IMR-90 (cell line): ENCODE data around the gene MPG. TPM values are rescaled to one million over a fixed set of nuclear protein-coding genes. Genes with fewer than 3 reads are reported as not detected.

Experiments
- ATAC-seq: fragments of 200-7000 bp; cut with Tn5 transposase; 2 replicates; pipeline ENCODE4 v1.9.1; 2020; ENCODE audit warnings: low read depth, mild to moderate bottlenecking, moderate library complexity
- BruUV-seq: library from RNA; stranded (reverse); fragments of 400-500 nt; replicated peaks from 2 replicates; lab custom pipeline; 2021; lab: Mats Ljungman, UMichigan
- CTCF ChIA-PET: fragments of 300-600 bp; formaldehyde crosslinking; extraction: SDS; loops from one replicate; lab custom pipeline; 2021; ENCODE audit warnings: antibody characterized with exemption; lab: Yijun Ruan, JAX
- POLR2A ChIA-PET: fragments of 300-600 bp; sonication (Branson Sonifier 250); formaldehyde crosslinking; loops from one replicate; lab custom pipeline; 2022; ENCODE audit warnings: antibody characterized with exemption; ENCODE audit not compliant: unreplicated experiment; lab: Charles Lee
- DNase-seq: peaks from one replicate; pipeline ENCODE4 v3.0.0; 2013
- H2AFZ ChIP-seq: replicated peaks from 2 replicates; pipeline ENCODE3; 2013; ENCODE audit warnings: low read length, mild to moderate bottlenecking; ENCODE audit not compliant: poor library complexity
- H2AK5ac ChIP-seq: 2 replicates; pipeline ENCODE4 v1.6.1; 2013; ENCODE audit warnings: low read depth, low read length, inconsistent platforms
- H2AK9ac ChIP-seq: replicated peaks from 2 replicates; pipeline ENCODE3; 2013; ENCODE audit warnings: mild to moderate bottlenecking, low read depth, low read length, moderate library complexity; ENCODE audit not compliant: poor library complexity
- H2BK120ac ChIP-seq: 2 replicates; pipeline ENCODE4 v1.6.1; 2013; ENCODE audit warnings: low read depth, low read length, inconsistent platforms
- H2BK15ac ChIP-seq: 3 replicates; pipeline ENCODE4 v1.6.1; 2013; ENCODE audit warnings: low read depth, low read length, inconsistent platforms
- H2BK20ac ChIP-seq: 2 replicates; pipeline ENCODE4 v1.6.1; 2013; ENCODE audit warnings: low read depth, mild to moderate bottlenecking, inconsistent platforms, low read length, moderate library complexity
- H2BK5ac ChIP-seq: 2 replicates; pipeline ENCODE4 v1.6.1; 2013; ENCODE audit warnings: mild to moderate bottlenecking, low read depth, low read length, inconsistent platforms; ENCODE audit not compliant: poor library complexity, severe bottlenecking
- H3K14ac ChIP-seq: replicated peaks from 2 replicates; pipeline ENCODE4 v1.6.1; 2013; ENCODE audit warnings: low read depth, low read length, inconsistent platforms
- H3K18ac ChIP-seq: 2 replicates; pipeline ENCODE4 v1.6.1; 2013; ENCODE audit warnings: low read depth, low read length, control low read depth
- H3K23ac ChIP-seq: 2 replicates; pipeline ENCODE4 v1.6.1; 2013; ENCODE audit warnings: low read depth, low read length, inconsistent platforms
- H3K27ac ChIP-seq: 2 replicates; pipeline ENCODE4 v1.5.1; 2013; ENCODE audit warnings: mild to moderate bottlenecking, control low read depth, low read length; ENCODE audit not compliant: insufficient read depth
- H3K27me3 ChIP-seq: 2 replicates; pipeline ENCODE4 v1.6.1; 2013; ENCODE audit warnings: low read length; ENCODE audit not compliant: control insufficient read depth, insufficient read depth
- H3K36me3 ChIP-seq: 2 replicates; pipeline ENCODE4 v1.6.1; 2013; ENCODE audit warnings: low read length, mixed read lengths; ENCODE audit not compliant: control insufficient read depth, insufficient read depth
- H3K4ac ChIP-seq: 2 replicates; pipeline ENCODE4 v1.6.1; 2013; ENCODE audit warnings: low read depth, low read length, inconsistent platforms
- H3K4me1 ChIP-seq: 2 replicates; pipeline ENCODE4 v1.6.1; 2013; ENCODE audit warnings: low read length, mixed read lengths; ENCODE audit not compliant: control insufficient read depth, insufficient read depth
- H3K4me2 ChIP-seq: 2 replicates; pipeline ENCODE4 v1.6.1; 2013; ENCODE audit warnings: low read depth, mild to moderate bottlenecking, control low read depth, low read length, moderate library complexity
- H3K4me3 ChIP-seq: 2 replicates; pipeline ENCODE4 v1.5.1; 2013; ENCODE audit warnings: low read depth, mild to moderate bottlenecking, control low read depth, low read length, moderate library complexity; ENCODE audit not compliant: insufficient read depth
- H3K56ac ChIP-seq: 2 replicates; pipeline ENCODE4 v1.6.1; 2013; ENCODE audit warnings: low read length, inconsistent platforms; ENCODE audit not compliant: insufficient read depth; ENCODE audit errors: extremely low read depth
- H3K79me1 ChIP-seq, 2 experiments: 2 replicates each; pipeline ENCODE4 v1.6.1; 2013; ENCODE audit warnings: low read length in 2 of 2, inconsistent platforms in 1 of 2, low read depth in 1 of 2
- H3K9ac ChIP-seq: 2 replicates; pipeline ENCODE4 v1.6.1; 2013; ENCODE audit warnings: low read depth, low read length, control low read depth
- H3K9me1 ChIP-seq: 2 replicates; pipeline ENCODE4 v1.6.1; 2013; ENCODE audit warnings: low read length, inconsistent platforms; ENCODE audit not compliant: insufficient read depth
- H3K9me3 ChIP-seq: 2 replicates; pipeline ENCODE4 v1.6.1; 2013; ENCODE audit warnings: low read length; ENCODE audit not compliant: control insufficient read depth, insufficient read depth
- H4K20me1 ChIP-seq: 2 replicates; pipeline ENCODE4 v1.6.1; 2013; ENCODE audit warnings: low read length, inconsistent platforms; ENCODE audit not compliant: insufficient read depth
- H4K5ac ChIP-seq: 2 replicates; pipeline ENCODE4 v1.6.1; 2013; ENCODE audit warnings: mild to moderate bottlenecking, low read depth, low read length, control low read depth
- H4K8ac ChIP-seq, 2 experiments: 2 replicates each; pipeline ENCODE4 v1.6.1; 2013; ENCODE audit warnings: low read depth in 2 of 2, low read length in 2 of 2, control low read depth in 1 of 2, inconsistent platforms in 1 of 2
- H4K91ac ChIP-seq: 2 replicates; pipeline ENCODE4 v1.6.1; 2013; ENCODE audit warnings: low read depth, low read length, inconsistent platforms; ENCODE audit not compliant: insufficient read depth
- MAZ ChIP-seq: IDR thresholded peaks from 2 replicates; pipeline ENCODE4 v1.6.1; 2012; ENCODE audit warnings: low read depth, mild to moderate bottlenecking, low read length, improper control_type of control experiment, moderate library complexity, borderline replicate concordance
- RAD21 ChIP-seq: IDR thresholded peaks from 2 replicates; pipeline ENCODE4 v1.6.1; 2012; ENCODE audit warnings: low read length, improper control_type of control experiment
- SMC3 ChIP-seq: fragments of 150-350 bp; IDR thresholded peaks from 2 replicates; pipeline ENCODE4 v1.6.1; 2016; ENCODE audit warnings: low read depth, mild to moderate bottlenecking, antibody characterized with exemption, low read length, moderate library complexity
- WGBS, 2 experiments: methylation state at CpG; one replicate each; pipeline versions ENCODE4 v1.1.5 to v1.1.7; 2013; ENCODE audit warnings: missing lambda C conversion rate in 2 of 2; ENCODE audit not compliant: insufficient read length in 1 of 2; ENCODE audit errors: extremely low coverage in 2 of 2; 5-methylcytosine and 5-hydroxymethylcytosine counted together
- dilution Hi-C: fragments of 300-500 bp; cut with HindIII; formaldehyde crosslinking; loops from one replicate; pipeline ENCODE4 v1.14.3; 2018; ENCODE audit warnings: low sequenced_read_pairs; ENCODE audit not compliant: unreplicated experiment
- in situ Hi-C: fragments of 300-500 bp; cut with MboI; formaldehyde crosslinking; loops from 3 replicates; pipeline ENCODE4 v1.14.3; 2019; ENCODE audit warnings: low sequenced_read_pairs, inconsistent platforms, mixed read lengths
- intact Hi-C: fragments of 100-400 bp; cut with micrococcal nuclease; formaldehyde crosslinking; loops from 2 replicates; pipeline ENCODE4 v1.10.0; 2022
- polyA plus RNA-seq, 3 experiments: library from polyadenylated mRNA; depleted of rRNA; stranded (reverse); fragments of >200 nt; gene quantifications; 2 replicates each; pipeline ENCODE4 v1.2.3, GENCODE V29; 2012; ENCODE audit warnings: low replicate concordance in 1 of 3
- total RNA-seq: library from RNA; depleted of rRNA; stranded (reverse); fragments of >200 nt; gene quantifications from 2 replicates; pipeline ENCODE4 v1.2.3, GENCODE V29; 2012
- TF ChIP-seq, protein P1 (sequence below): conservative IDR thresholded peaks from 2 replicates; pipeline ENCODE4 v1.5.1; 2012; ENCODE audit warnings: mild to moderate bottlenecking, low read depth, low read length, improper control_type of control experiment

The MPG gene
- total and polyA plus RNA-seq, 2 of the 4 experiments (the other 2 are of a cell fraction) = 66.7 to 135 TPM

- H2BK15ac ChIP-seq = no peak overlapping the region
- H4K91ac ChIP-seq = no peak overlapping the region
- ATAC-seq (peak; percentile 95), DNase-seq (peak; percentile 84)
- peaks cover 34% of the 10 kb centered on the region for H3K36me3 ChIP-seq
- no peak overlapping the region for H3K4ac ChIP-seq
- no peak overlapping the region for H3K56ac ChIP-seq
- H3K18ac ChIP-seq = no peak overlapping the region
- H3K9ac ChIP-seq = no peak overlapping the region
- H2AFZ ChIP-seq = no peak overlapping the region
- CTCF ChIA-PET = interaction anchor here (0.5 to 2.8 kb wide), 15 partner anchors 8 to 256 kb away, joined by 3 to 11 read pairs (median 4); partner anchors contain the start of gene HBQ1
- no peak overlapping the region for H2BK20ac ChIP-seq
- H2BK5ac ChIP-seq = no peak overlapping the region
- H2AK5ac ChIP-seq = 0 out of 2 replicates have a peak overlapping the region, but pooled peaks have one; percentile 16
- no peak overlapping the region for H3K27ac ChIP-seq
- no peak overlapping the region for H3K4me3 ChIP-seq
- 8% methylated on average over 4 of the region's 6 CpGs; no CpG with 5 or more reads in 1 of the 2 experiments for WGBS, 2 experiments
- in situ Hi-C loops = loop anchor here (5.0 kb wide), 1 partner anchor 76 kb away; the partner anchor contains the start of gene HBQ1
- H2BK120ac ChIP-seq = no peak overlapping the region
- no peak overlapping the region for H4K5ac ChIP-seq
- intact Hi-C loops = loop anchor here (1.0 kb wide), 1 partner anchor 75 kb away; no protein-coding TSS in a partner anchor
- no peak overlapping the region for H3K4me2 ChIP-seq
- H3K27me3 ChIP-seq = no peaks in the 10 kb centered on the region
- no peaks in the 10 kb centered on the region for H3K4me1 ChIP-seq
- dilution Hi-C loops = no loop called here
- H3K14ac ChIP-seq = no peak overlapping the region
- no peak overlapping the region for H2AK9ac ChIP-seq
- no peak overlapping the region for H4K8ac ChIP-seq
- BruUV-seq = no TSS peak
- H3K9me3 ChIP-seq = no peaks in the 10 kb centered on the region
- peaks cover 3 to 10% of the 10 kb centered on the region in 2 experiments; a peak in 2 of 4 replicates for H3K79me1 ChIP-seq
- POLR2A ChIA-PET = interaction anchor here (0.6 to 1.0 kb wide), 2 partner anchors 43 to 131 kb away, joined by 3 read pairs; no protein-coding TSS in a partner anchor
- peaks cover 5% of the 10 kb centered on the region; the same call in 1 of the 2 replicates for H4K20me1 ChIP-seq
- no peak overlapping the region for H3K23ac ChIP-seq
- H3K9me1 ChIP-seq = no peaks in the 10 kb centered on the region
- no peak for TF ChIP-seq MAZ
- peak; percentile 83 for TF ChIP-seq SMC3
- TF ChIP-seq, protein P1, sequence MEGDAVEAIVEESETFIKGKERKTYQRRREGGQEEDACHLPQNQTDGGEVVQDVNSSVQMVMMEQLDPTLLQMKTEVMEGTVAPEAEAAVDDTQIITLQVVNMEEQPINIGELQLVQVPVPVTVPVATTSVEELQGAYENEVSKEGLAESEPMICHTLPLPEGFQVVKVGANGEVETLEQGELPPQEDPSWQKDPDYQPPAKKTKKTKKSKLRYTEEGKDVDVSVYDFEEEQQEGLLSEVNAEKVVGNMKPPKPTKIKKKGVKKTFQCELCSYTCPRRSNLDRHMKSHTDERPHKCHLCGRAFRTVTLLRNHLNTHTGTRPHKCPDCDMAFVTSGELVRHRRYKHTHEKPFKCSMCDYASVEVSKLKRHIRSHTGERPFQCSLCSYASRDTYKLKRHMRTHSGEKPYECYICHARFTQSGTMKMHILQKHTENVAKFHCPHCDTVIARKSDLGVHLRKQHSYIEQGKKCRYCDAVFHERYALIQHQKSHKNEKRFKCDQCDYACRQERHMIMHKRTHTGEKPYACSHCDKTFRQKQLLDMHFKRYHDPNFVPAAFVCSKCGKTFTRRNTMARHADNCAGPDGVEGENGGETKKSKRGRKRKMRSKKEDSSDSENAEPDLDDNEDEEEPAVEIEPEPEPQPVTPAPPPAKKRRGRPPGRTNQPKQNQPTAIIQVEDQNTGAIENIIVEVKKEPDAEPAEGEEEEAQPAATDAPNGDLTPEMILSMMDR = peak; percentile 88
- TF ChIP-seq RAD21 = peak; percentile 87
Measured at GRCh38 chr16:106623-107324, 28.7 kb downstream of the MPG start.
